GM18499 (cell line): ENCODE measurements around the gene CWC27.

Experiments used
- ATAC-seq: cut with Tn5 transposase; IDR thresholded peaks from one replicate; pipeline ENCODE4 v1.9.1; 2021; ENCODE audit warnings: moderate number of reproducible peaks; ENCODE audit not compliant: insufficient read depth, unreplicated experiment

The CWC27 gene

GRCh38 chr5:64768358-64769312 lies at the start of gene CWC27, which contains the start of gene SREK1IP1:
CWC27 (plus strand) TSS chr5:64768930; CDS start chr5:64769147, 217 bp downstream.
SREK1IP1 (minus strand) TSS chr5:64768691; CDS start chr5:64768517, 174 bp downstream.
- peak; percentile 87 for ATAC-seq

- no peak for ATAC-seq
These were observed 46.1 kb upstream of the CWC27 start for GRCh38 chr5:64722588-64722987.

GRCh38 chr5:64727150-64727549 lies 41.6 kb upstream of the CWC27 start:
- no peak for ATAC-seq

GRCh38 chr5:64742411-64742810 lies 26.3 kb upstream of the CWC27 start:
- ATAC-seq, result no peak

- no peak for ATAC-seq
These were observed 25.9 kb upstream of the CWC27 start for GRCh38 chr5:64742821-64743220.

- ATAC-seq, result no peak
These were observed 23.8 kb upstream of the CWC27 start for GRCh38 chr5:64744914-64745313.

GRCh38 chr5:64746446-64746845 lies 22.3 kb upstream of the CWC27 start:
- no peak for ATAC-seq

GRCh38 chr5:64749385-64749784 lies 19.3 kb upstream of the CWC27 start:
- no peak for ATAC-seq

GRCh38 chr5:64754066-64754465 lies 14.7 kb upstream of the CWC27 start:
- ATAC-seq, result no peak

GRCh38 chr5:64758901-64759300 lies 9.8 kb upstream of the CWC27 start:
- no peak for ATAC-seq

- ATAC-seq, result no peak
These were observed 8.6 kb upstream of the CWC27 start for GRCh38 chr5:64759960-64760660.

- ATAC-seq, result no peak
These were observed 4.7 kb upstream of the CWC27 start for GRCh38 chr5:64763948-64764503.

GRCh38 chr5:64765804-64766504 lies 2.8 kb upstream of the CWC27 start:
- no peak for ATAC-seq

GRCh38 chr5:64766941-64767340 lies 1.8 kb upstream of the CWC27 start:
- no peak for ATAC-seq

GRCh38 chr5:64767959-64768357 lies 772 bp upstream of the CWC27 start:
- ATAC-seq, result peak; percentile 2

GRCh38 chr5:64769855-64770254 lies 1.1 kb downstream of the CWC27 start:
- ATAC-seq, result no peak

- ATAC-seq, result no peak
These were observed 3.0 kb downstream of the CWC27 start for GRCh38 chr5:64771736-64772135.

GRCh38 chr5:64773533-64773932 lies 4.8 kb downstream of the CWC27 start:
- peak; percentile 42 for ATAC-seq

GRCh38 chr5:64775291-64775690 lies 6.6 kb downstream of the CWC27 start:
- ATAC-seq, result no peak

GRCh38 chr5:64784451-64785025 lies 15.8 kb downstream of the CWC27 start:
- ATAC-seq, result peak; percentile 69
